HEK293 (cell line): ENCODE data around the gene MIEN1.

Source experiments
- CTCF ChIA-PET: fragments of 350-600 bp; formaldehyde crosslinking; extraction: SDS; loops from one replicate; lab custom pipeline; 2021; ENCODE audit warnings: antibody characterized with exemption; lab: Yijun Ruan, JAX
- POLR2A ChIA-PET: fragments of 300-600 bp; formaldehyde crosslinking; extraction: SDS; loops from one replicate; lab custom pipeline; 2020; ENCODE audit warnings: antibody characterized with exemption, inconsistent platforms; lab: Yijun Ruan, JAX
- H3K27ac ChIP-seq: fragments of 200-500 bp; sonication (Bioruptor generic); 2 replicates; pipeline ENCODE4 v1.5.1; 2014; ENCODE audit warnings: low read depth, low read length, control low read depth, inconsistent platforms; ENCODE audit errors: extremely low read depth
- H3K36me3 ChIP-seq, 2 experiments: fragments of 200-500 bp in 1 of 2; sonication (Bioruptor generic) in 1 of 2; 1 replicate in 1 of 2; 2 replicates in 1 of 2; pipeline ENCODE4 v1.5.1; 2014 to 2017; ENCODE audit warnings: inconsistent platforms in 2 of 2, low read length in 2 of 2; ENCODE audit not compliant: control insufficient read depth in 2 of 2, insufficient read depth in 1 of 2
- H3K4me1 ChIP-seq: fragments of 200-500 bp; sonication (Bioruptor generic); 2 replicates; pipeline ENCODE4 v1.5.1; 2014; ENCODE audit warnings: mild to moderate bottlenecking, low read length, inconsistent platforms; ENCODE audit not compliant: control insufficient read depth, insufficient read depth
- H3K4me3 ChIP-seq: 2 replicates; pipeline ENCODE4 v1.5.1; 2011; ENCODE audit warnings: low read depth, mild to moderate bottlenecking, control low read depth, low read length, moderate library complexity
- H3K9me3 ChIP-seq: fragments of 200-500 bp; sonication (Bioruptor generic); 2 replicates; pipeline ENCODE4 v1.5.1; 2014; ENCODE audit warnings: low read depth, low read length, inconsistent platforms; ENCODE audit not compliant: control insufficient read depth, insufficient read depth
- FEZF1 ChIP-seq: fragments of 450-650 bp; formaldehyde crosslinking; IDR thresholded peaks from 2 replicates; pipeline ENCODE4 v1.5.1; 2016; ENCODE audit warnings: missing biosample characterization, missing genetic modification characterization
- GFI1B ChIP-seq: fragments of 450-650 bp; formaldehyde crosslinking; IDR thresholded peaks from 2 replicates; pipeline ENCODE4 v1.5.1; 2016; ENCODE audit warnings: missing biosample characterization, missing genetic modification characterization
- MZF1 ChIP-seq: fragments of 450-650 bp; formaldehyde crosslinking; IDR thresholded peaks from 2 replicates; pipeline ENCODE4 v1.5.1; 2017; ENCODE audit warnings: missing biosample characterization, missing genetic modification characterization, borderline replicate concordance
- PRDM4 ChIP-seq: fragments of 450-650 bp; formaldehyde crosslinking; IDR thresholded peaks from 2 replicates; pipeline ENCODE4 v1.5.1; 2017; ENCODE audit warnings: missing biosample characterization, missing genetic modification characterization
- REPIN1 ChIP-seq: fragments of 450-650 bp; formaldehyde crosslinking; IDR thresholded peaks from 2 replicates; pipeline ENCODE4 v1.5.1; 2017; ENCODE audit warnings: missing biosample characterization, missing genetic modification characterization, low read depth
- SETDB1 ChIP-seq: IDR thresholded peaks from one replicate; pipeline ENCODE4 v1.6.1; 2017; ENCODE audit warnings: mild to moderate bottlenecking, low read length, moderate library complexity, mixed read lengths; ENCODE audit not compliant: insufficient read length
- SP7 ChIP-seq: fragments of 450-650 bp; formaldehyde crosslinking; IDR thresholded peaks from 2 replicates; pipeline ENCODE4 v1.5.1; 2016; ENCODE audit warnings: missing biosample characterization, missing genetic modification characterization
- TRIM28 ChIP-seq: IDR thresholded peaks from 2 replicates; pipeline ENCODE4 v1.6.1; 2011; ENCODE audit warnings: low read length, control low read depth, borderline replicate concordance
- ZBTB11 ChIP-seq: fragments of 450-650 bp; formaldehyde crosslinking; conservative IDR thresholded peaks from 2 replicates; pipeline ENCODE4 v1.5.1; 2016; ENCODE audit warnings: low read depth, missing biosample characterization, missing genetic modification characterization
- ZBTB17 ChIP-seq: fragments of 450-650 bp; formaldehyde crosslinking; IDR thresholded peaks from 2 replicates; pipeline ENCODE4 v1.5.1; 2016; ENCODE audit warnings: missing biosample characterization, missing genetic modification characterization
- ZBTB48 ChIP-seq: fragments of 450-650 bp; formaldehyde crosslinking; IDR thresholded peaks from 2 replicates; pipeline ENCODE4 v1.5.1; 2016; ENCODE audit warnings: missing biosample characterization, missing genetic modification characterization
- ZBTB49 ChIP-seq: fragments of 450-650 bp; formaldehyde crosslinking; IDR thresholded peaks from 2 replicates; pipeline ENCODE4 v1.5.1; 2016; ENCODE audit warnings: missing biosample characterization, missing genetic modification characterization, low read depth
- ZNF133 ChIP-seq: fragments of 450-650 bp; formaldehyde crosslinking; IDR thresholded peaks from 2 replicates; pipeline ENCODE4 v1.5.1; 2016; ENCODE audit warnings: missing biosample characterization, missing genetic modification characterization
- ZNF155 ChIP-seq: fragments of 450-650 bp; formaldehyde crosslinking; IDR thresholded peaks from 2 replicates; pipeline ENCODE4 v1.5.1; 2016; ENCODE audit warnings: missing biosample characterization, missing genetic modification characterization
- ZNF239 ChIP-seq: fragments of 450-650 bp; formaldehyde crosslinking; IDR thresholded peaks from 2 replicates; pipeline ENCODE4 v1.5.1; 2016; ENCODE audit warnings: missing biosample characterization, missing genetic modification characterization
- ZNF48 ChIP-seq: fragments of 450-650 bp; formaldehyde crosslinking; IDR thresholded peaks from 2 replicates; pipeline ENCODE4 v1.5.1; 2016; ENCODE audit warnings: missing biosample characterization, missing genetic modification characterization
- ZNF501 ChIP-seq: fragments of 450-650 bp; formaldehyde crosslinking; IDR thresholded peaks from 2 replicates; pipeline ENCODE4 v1.5.1; 2016; ENCODE audit warnings: missing biosample characterization, missing genetic modification characterization
- ZNF776 ChIP-seq: fragments of 450-650 bp; formaldehyde crosslinking; IDR thresholded peaks from 2 replicates; pipeline ENCODE4 v1.5.0; 2017; ENCODE audit warnings: missing biosample characterization, missing genetic modification characterization, borderline replicate concordance
- ZSCAN18 ChIP-seq: fragments of 450-650 bp; formaldehyde crosslinking; IDR thresholded peaks from 2 replicates; pipeline ENCODE4 v1.5.1; 2016; ENCODE audit warnings: missing biosample characterization, missing genetic modification characterization
- ZSCAN4 ChIP-seq: fragments of 450-650 bp; formaldehyde crosslinking; IDR thresholded peaks from 2 replicates; pipeline ENCODE4 v1.5.1; 2017; ENCODE audit warnings: missing biosample characterization, missing genetic modification characterization

MIEN1 gene

GRCh38 chr17:39705786-39706348, 24.5 kb downstream of the MIEN1 start:
- no peak overlapping the region for H3K27ac ChIP-seq
- ChIA-PET POLR2A (interaction anchor here (0.6 kb wide), 1 partner anchor 46 kb away, joined by 3 read pairs; no protein-coding TSS in a partner anchor), CTCF (no interaction called here)
- TF ChIP-seq ZSCAN18 (no peak), REPIN1 (no peak), PRDM4 (tag by site-specific recombination) (no peak), ZBTB48 (tag by site-specific recombination) (no peak), ZBTB49 (tag by site-specific recombination) (no peak), TRIM28 (no peak), ZNF155 (no peak), GFI1B (tag by site-specific recombination) (no peak), ZSCAN4 (tag by site-specific recombination) (no peak), SETDB1 (no peak), ZNF239 (no peak), ZBTB17 (tag by site-specific recombination) (no peak), ZNF48 (no peak), ZNF133 (tag by site-specific recombination) (no peak), FEZF1 (tag by site-specific recombination) (no peak), ZBTB11 (no peak), SP7 (tag by site-specific recombination) (no peak), MZF1 (tag by site-specific recombination) (no peak), ZNF501 (tag by site-specific recombination) (no peak), ZNF776 (no peak)
- H3K4me3 ChIP-seq: no peak overlapping the region
- H3K4me1 ChIP-seq: peaks cover 9% of the 10 kb centered on the region; the same call in 1 of the 2 replicates
- H3K9me3 ChIP-seq: no peaks in the 10 kb centered on the region
- H3K36me3 ChIP-seq: peaks cover 7 to 60% of the 10 kb centered on the region in 2 experiments
